ENCODE measurements around the gene SPSB3. TPM values are rescaled to one million over a fixed set of nuclear protein-coding genes. Genes with fewer than 3 reads are reported as not detected.
A peak's percentile ranks its signal among the peaks of the same experiment; 100 is the strongest.

The SPSB3 gene
- total RNA-seq = 85.2 TPM
- polyA plus RNA-seq = 10 to 100 TPM; 61.1 to 72.3 (median 70.8) TPM

DNA sequence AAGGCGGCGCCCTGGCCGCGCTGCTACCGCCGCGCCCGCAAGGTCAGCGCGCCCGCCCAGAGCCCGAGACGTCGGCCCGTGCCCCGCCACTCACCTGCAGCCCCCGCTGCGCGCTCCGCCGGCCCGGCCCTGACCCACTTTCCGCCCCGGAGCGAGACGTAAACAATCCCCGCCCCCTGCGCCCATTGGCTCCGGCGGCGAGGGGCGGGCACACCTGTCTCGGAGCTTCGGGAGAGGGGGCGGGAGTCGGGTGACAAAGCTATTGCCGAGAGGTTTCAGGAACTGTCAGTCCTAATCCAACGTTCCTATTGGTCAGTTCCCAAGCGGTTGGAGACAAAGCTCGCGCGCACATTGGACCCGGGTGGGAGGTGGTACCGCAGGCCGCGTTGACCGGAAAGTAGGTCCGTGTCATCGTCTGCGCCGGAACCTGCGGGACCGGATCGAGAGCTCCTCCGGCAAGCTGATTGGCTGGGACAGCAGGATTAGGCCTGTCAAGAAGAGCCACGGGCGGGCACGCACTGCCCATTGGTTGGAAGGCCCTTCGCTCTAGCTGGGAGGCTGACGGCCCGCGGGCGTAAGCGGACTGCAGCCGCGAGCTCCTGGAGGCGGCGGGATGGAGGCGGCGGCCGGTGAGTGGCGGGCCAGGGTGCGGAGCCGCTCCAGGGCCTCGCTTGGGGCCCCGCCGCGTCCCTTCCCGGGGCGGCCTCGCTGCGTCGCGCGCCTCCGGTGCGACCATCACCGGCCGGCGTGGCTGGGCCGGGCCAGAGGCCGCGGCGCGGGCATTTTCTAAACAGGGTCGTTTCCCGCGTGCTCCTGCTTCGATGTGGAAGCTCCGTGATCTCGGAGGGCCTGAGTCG is at the start of gene SPSB3, which contains the start of gene NUBP2:
Gene SPSB3 (minus strand): TSS at position 164 of the 857 bp plus-strand sequence. CDS start 1,088 bp downstream, outside the sequence.
Gene NUBP2 (plus strand): TSS at position 553 of the 857 bp plus-strand sequence. CDS start 61 bp downstream, at position 614.
- peaks cover 17% of the 10 kb centered on the region for H3K36me3 ChIP-seq (ENCODE audit: control insufficient read depth, insufficient read depth, low read length)
- ATAC-seq (ENCODE audit: low read depth in 2 of 2) = peak; percentile 88 to 89

GRCh38 chr16:1831186-1832075 is 49.1 kb upstream of the SPSB3 start:
- Histone ChIP-seq H3K9me3 (ENCODE audit: control insufficient read depth in 2 of 2, low read length in 2 of 2) (no peaks in the 10 kb centered on the region), H3K4me1 (ENCODE audit: control insufficient read depth, insufficient read depth, low read length, poor library complexity, severe bottlenecking) (peaks cover 21% of the 10 kb centered on the region), H3K4me3 (ENCODE audit: low read depth, low read length) (no peak overlapping the region), H3K36me3 (ENCODE audit: control insufficient read depth, insufficient read depth, low read length) (no peaks in the 10 kb centered on the region), H3K27ac (ENCODE audit: insufficient read depth, low read length, poor library complexity, severe bottlenecking) (no peak overlapping the region), H3K27me3 (ENCODE audit: control insufficient read depth, insufficient read depth, low read length) (no peaks in the 10 kb centered on the region)
- DNase-seq (no peak), ATAC-seq (ENCODE audit: low read depth in 2 of 2) (no peak)
- Mint-ChIP-seq H3K4me3 (no peak overlapping the region), H3K36me3 (peaks cover 6% of the 10 kb centered on the region), H3K9me3 (no peaks in the 10 kb centered on the region), H3K4me1 (peaks cover 15 to 31% (median 22%) of the 10 kb centered on the region in 4 donors), H3K27me3 (no peaks in the 10 kb centered on the region), H3K27ac (peak overlapping the region in 1 of 3 donors; percentile 6)

More for the DNA sequence above, at the start of gene SPSB3, which contains the start of gene NUBP2:
- peaks cover 0 to 39% (median 6%) of the 10 kb centered on the region in 4 donors for H3K4me1 Mint-ChIP-seq
- H3K27ac ChIP-seq (ENCODE audit: insufficient read depth, low read length, poor library complexity, severe bottlenecking) = peak within 1 kb of the TSS; percentile 74
- H3K4me3 ChIP-seq (ENCODE audit: low read depth, low read length) = peak within 1 kb of the TSS; percentile 78
- no peaks in the 10 kb centered on the region for H3K9me3 Mint-ChIP-seq
- H3K4me1 ChIP-seq (ENCODE audit: control insufficient read depth, insufficient read depth, low read length, poor library complexity, severe bottlenecking) = peaks cover 39% of the 10 kb centered on the region
- H3K27ac Mint-ChIP-seq = peak within 1 kb of the TSS; percentile 87 to 95 (median 94)
- peak; percentile 98 to 100 (median 99) for DNase-seq
- no peaks in the 10 kb centered on the region for H3K27me3 Mint-ChIP-seq
- no peaks in the 10 kb centered on the region for H3K9me3 ChIP-seq (ENCODE audit: control insufficient read depth in 2 of 2, low read length in 2 of 2)
- no peaks in the 10 kb centered on the region for H3K36me3 Mint-ChIP-seq
- peak within 1 kb of the TSS; percentile 93 to 96 (median 95) for H3K4me3 Mint-ChIP-seq
- H3K27me3 ChIP-seq (ENCODE audit: control insufficient read depth, insufficient read depth, low read length) = no peaks in the 10 kb centered on the region

- H3K4me1 ChIP-seq (ENCODE audit: control insufficient read depth, insufficient read depth, low read length, poor library complexity, severe bottlenecking) = peaks cover 29% of the 10 kb centered on the region
- no peak overlapping the region for H3K4me3 ChIP-seq (ENCODE audit: low read depth, low read length)
- Mint-ChIP-seq H3K27ac (no peak overlapping the region), H3K4me1 (peaks cover 15 to 33% (median 24%) of the 10 kb centered on the region in 4 donors), H3K36me3 (peaks cover 6% of the 10 kb centered on the region), H3K27me3 (no peaks in the 10 kb centered on the region), H3K9me3 (no peaks in the 10 kb centered on the region), H3K4me3 (peak overlapping the region in 2 of 4 donors; percentile 26 to 61)
- no peaks in the 10 kb centered on the region for H3K27me3 ChIP-seq (ENCODE audit: control insufficient read depth, insufficient read depth, low read length)
- no peaks in the 10 kb centered on the region for H3K36me3 ChIP-seq (ENCODE audit: control insufficient read depth, insufficient read depth, low read length)
- H3K9me3 ChIP-seq (ENCODE audit: control insufficient read depth in 2 of 2, low read length in 2 of 2) = no peaks in the 10 kb centered on the region
- no peak overlapping the region for H3K27ac ChIP-seq (ENCODE audit: insufficient read depth, low read length, poor library complexity, severe bottlenecking)
- no peak for ATAC-seq (ENCODE audit: low read depth in 2 of 2)
- DNase-seq = no peak
These were observed 47.8 kb upstream of the SPSB3 start for GRCh38 chr16:1830213-1830612.

GRCh38 chr16:1828645-1829410 is 46.5 kb upstream of the SPSB3 start:
- ATAC-seq (ENCODE audit: low read depth in 2 of 2) (no peak), DNase-seq (no peak)
- Histone ChIP-seq H3K9me3 (ENCODE audit: control insufficient read depth in 2 of 2, low read length in 2 of 2) (no peaks in the 10 kb centered on the region), H3K36me3 (ENCODE audit: control insufficient read depth, insufficient read depth, low read length) (no peaks in the 10 kb centered on the region), H3K4me1 (ENCODE audit: control insufficient read depth, insufficient read depth, low read length, poor library complexity, severe bottlenecking) (peaks cover 41% of the 10 kb centered on the region), H3K27me3 (ENCODE audit: control insufficient read depth, insufficient read depth, low read length) (no peaks in the 10 kb centered on the region), H3K27ac (ENCODE audit: insufficient read depth, low read length, poor library complexity, severe bottlenecking) (no peak overlapping the region), H3K4me3 (ENCODE audit: low read depth, low read length) (peak overlapping the region; percentile 11)
- H3K27me3 Mint-ChIP-seq = no peaks in the 10 kb centered on the region
- no peaks in the 10 kb centered on the region for H3K9me3 Mint-ChIP-seq
- H3K27ac Mint-ChIP-seq = peak overlapping the region in 2 of 3 donors; percentile 30 to 46
- H3K4me3 Mint-ChIP-seq = peak overlapping the region; percentile 50 to 95 (median 79)
- H3K4me1 Mint-ChIP-seq = peaks cover 18 to 46% (median 32%) of the 10 kb centered on the region in 4 donors
- peaks cover 6% of the 10 kb centered on the region for H3K36me3 Mint-ChIP-seq

- Mint-ChIP-seq H3K4me3 (peak within 1 kb of the TSS; percentile 88 to 95 (median 93)), H3K27ac (peak within 1 kb of the TSS; percentile 71 to 94 (median 91)), H3K9me3 (no peaks in the 10 kb centered on the region), H3K4me1 (peaks cover 18 to 49% (median 35%) of the 10 kb centered on the region in 4 donors), H3K36me3 (peaks cover 6% of the 10 kb centered on the region), H3K27me3 (no peaks in the 10 kb centered on the region)
- Histone ChIP-seq H3K4me3 (ENCODE audit: low read depth, low read length) (peak within 1 kb of the TSS; percentile 82), H3K27ac (ENCODE audit: insufficient read depth, low read length, poor library complexity, severe bottlenecking) (peak within 1 kb of the TSS; percentile 76), H3K36me3 (ENCODE audit: control insufficient read depth, insufficient read depth, low read length) (peaks cover 10% of the 10 kb centered on the region), H3K4me1 (ENCODE audit: control insufficient read depth, insufficient read depth, low read length, poor library complexity, severe bottlenecking) (peaks cover 46% of the 10 kb centered on the region), H3K9me3 (ENCODE audit: control insufficient read depth in 2 of 2, low read length in 2 of 2) (no peaks in the 10 kb centered on the region), H3K27me3 (ENCODE audit: control insufficient read depth, insufficient read depth, low read length) (no peaks in the 10 kb centered on the region)
- peak; percentile 84 to 85 for ATAC-seq (ENCODE audit: low read depth in 2 of 2)
- DNase-seq = peak; percentile 85 to 95 (median 93)
These were observed 44.6 kb upstream of the SPSB3 start, which contains the start of the genes FAHD1 and HAGH for GRCh38 chr16:1826691-1827573. FAHD1 (plus strand) TSS chr16:1827206; CDS start chr16:1827239, 33 bp downstream. HAGH (minus strand) TSS chr16:1826825; CDS start chr16:1826787, 38 bp downstream.

GRCh38 chr16:1825864-1826690 is 43.7 kb upstream of the SPSB3 start:
- Mint-ChIP-seq H3K27ac (peak overlapping the region; percentile 60 to 91 (median 86)), H3K4me3 (peak overlapping the region; percentile 84 to 95 (median 86)), H3K36me3 (no peaks in the 10 kb centered on the region), H3K9me3 (no peaks in the 10 kb centered on the region), H3K4me1 (peaks cover 18 to 49% (median 35%) of the 10 kb centered on the region in 4 donors), H3K27me3 (no peaks in the 10 kb centered on the region)
- Histone ChIP-seq H3K27me3 (ENCODE audit: control insufficient read depth, insufficient read depth, low read length) (no peaks in the 10 kb centered on the region), H3K27ac (ENCODE audit: insufficient read depth, low read length, poor library complexity, severe bottlenecking) (peak overlapping the region; percentile 76), H3K4me1 (ENCODE audit: control insufficient read depth, insufficient read depth, low read length, poor library complexity, severe bottlenecking) (peaks cover 46% of the 10 kb centered on the region), H3K36me3 (ENCODE audit: control insufficient read depth, insufficient read depth, low read length) (peaks cover 10% of the 10 kb centered on the region), H3K4me3 (ENCODE audit: low read depth, low read length) (peak overlapping the region; percentile 64), H3K9me3 (ENCODE audit: control insufficient read depth in 2 of 2, low read length in 2 of 2) (no peaks in the 10 kb centered on the region)
- DNase-seq = peak; percentile 64 to 82 (median 81)
- ATAC-seq (ENCODE audit: low read depth in 2 of 2) = peak; percentile 75 to 76

All from CD4-positive, CD25-positive, alpha-beta regulatory T cell (primary cell).